COLO668 (cell line): ENCODE data around the gene SORT1.
A peak's percentile ranks its signal among the peaks of the same experiment; 100 is the strongest.

Experiments used
- DNase-seq: peaks from one replicate; lab custom pipeline; 2025; ENCODE audit not compliant: unreplicated experiment; lab: John Stamatoyannopoulos, UW

SORT1 gene

GRCh38 chr1:109277434-109278204 lies 120.1 kb downstream of the SORT1 start:
- peak; percentile 76 for DNase-seq

DNA sequence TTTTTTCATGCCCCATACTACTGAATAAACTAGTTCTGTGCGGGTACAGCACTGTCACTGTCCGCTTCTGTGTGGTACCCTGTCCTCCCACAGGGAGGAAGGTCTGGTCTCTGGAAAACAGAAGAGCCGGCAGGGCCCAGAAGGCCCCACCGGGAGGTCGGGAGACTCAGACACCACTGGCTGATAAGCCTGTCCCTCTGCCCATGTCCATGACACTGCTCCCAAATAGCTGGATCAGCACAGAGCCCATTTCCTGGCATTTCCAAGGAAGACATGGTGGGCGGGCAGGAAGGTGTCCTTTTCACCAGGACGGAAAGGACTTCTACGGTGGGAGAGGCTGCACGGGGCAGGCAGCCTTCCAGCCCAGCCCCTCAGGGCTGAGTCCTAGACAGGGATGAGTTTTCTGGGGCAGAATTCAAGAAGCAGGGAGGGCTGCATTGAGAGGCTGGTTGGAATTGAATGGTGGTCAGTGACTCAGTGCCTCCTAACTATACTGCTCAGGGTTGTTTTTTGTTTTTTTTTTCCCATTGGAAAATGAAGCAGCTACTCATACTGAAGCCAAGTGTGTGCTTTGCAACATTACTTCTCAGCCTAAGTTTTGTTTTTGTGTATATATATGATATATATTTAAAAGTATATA lies 121.9 kb downstream of the SORT1 start:
- no peak for DNase-seq

GRCh38 chr1:109274533-109275476 lies 122.9 kb downstream of the SORT1 start:
- peak; percentile 83 for DNase-seq

DNA sequence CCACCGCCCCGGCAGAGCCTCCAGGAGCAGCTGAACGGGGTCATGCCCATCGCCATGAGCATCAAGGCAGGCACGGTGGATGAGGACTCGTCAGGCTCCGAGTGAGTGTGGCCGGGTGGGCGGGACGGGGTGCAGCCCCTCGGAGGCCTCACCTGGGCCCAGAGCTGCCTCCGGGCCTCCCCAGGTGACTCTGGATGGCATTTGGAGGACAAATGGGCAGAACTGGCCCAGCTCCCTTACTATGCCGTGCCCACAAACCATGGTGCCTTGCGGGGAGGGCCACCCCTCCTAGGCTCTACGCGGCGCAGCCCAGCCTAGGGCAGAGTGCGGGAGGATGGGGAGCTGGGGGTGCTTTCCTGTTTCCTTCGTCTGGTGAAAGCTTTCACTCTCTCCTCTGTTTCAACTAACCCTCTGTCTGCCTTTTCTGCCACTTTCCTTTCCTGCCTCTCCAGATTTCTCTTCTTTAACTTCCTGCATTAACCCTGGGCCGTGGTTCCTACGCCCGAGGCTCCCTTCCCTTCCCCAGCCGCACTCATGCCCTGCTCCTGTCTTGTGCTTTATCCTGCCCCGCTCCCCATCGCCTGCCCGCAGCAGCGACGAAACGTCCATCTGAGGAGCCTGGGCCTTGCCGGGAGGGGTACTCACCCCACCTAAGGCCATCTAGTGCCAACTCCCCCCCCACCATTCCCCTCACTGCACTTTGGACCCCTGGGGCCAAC lies 124.0 kb downstream of the SORT1 start:
- DNase-seq: no peak

DNA sequence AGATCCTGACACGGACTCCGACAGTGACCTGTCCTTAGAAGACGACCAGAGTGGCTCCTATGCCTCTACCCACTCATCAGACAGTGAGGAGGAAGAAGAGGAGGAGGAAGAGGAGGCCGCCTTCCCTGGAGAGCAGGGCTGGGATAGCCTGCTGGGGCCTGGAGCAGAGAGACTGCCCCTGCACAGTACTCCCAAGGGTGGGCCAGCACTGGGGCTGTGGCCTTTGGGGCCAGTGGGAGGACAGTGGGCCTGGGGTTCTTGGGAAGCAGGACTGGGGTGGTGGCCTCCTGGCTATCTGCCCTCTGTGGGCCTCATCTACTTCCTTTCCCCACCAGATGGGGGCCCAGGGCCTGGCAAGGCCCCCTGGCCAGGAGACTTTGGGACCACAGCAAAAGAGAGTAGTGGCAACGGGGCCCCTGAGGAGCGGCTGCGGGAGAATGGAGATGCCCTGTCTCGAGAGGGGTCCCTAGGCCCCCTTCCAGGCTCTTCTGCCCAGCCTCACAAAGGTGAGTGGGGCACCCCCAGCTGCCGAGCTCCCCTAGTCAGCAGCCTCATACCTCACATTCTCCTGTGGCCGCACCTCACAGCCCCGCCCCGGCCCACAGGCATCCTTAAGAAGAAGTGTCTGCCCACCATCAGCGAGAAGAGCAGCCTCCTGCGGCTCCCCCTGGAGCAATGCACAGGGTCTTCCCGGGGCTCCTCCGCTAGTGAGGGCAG lies 124.7 kb downstream of the SORT1 start:
- no peak for DNase-seq

- DNase-seq: no peak
These were observed 125.5 kb downstream of the SORT1 start for GRCh38 chr1:109272021-109272799.

DNA sequence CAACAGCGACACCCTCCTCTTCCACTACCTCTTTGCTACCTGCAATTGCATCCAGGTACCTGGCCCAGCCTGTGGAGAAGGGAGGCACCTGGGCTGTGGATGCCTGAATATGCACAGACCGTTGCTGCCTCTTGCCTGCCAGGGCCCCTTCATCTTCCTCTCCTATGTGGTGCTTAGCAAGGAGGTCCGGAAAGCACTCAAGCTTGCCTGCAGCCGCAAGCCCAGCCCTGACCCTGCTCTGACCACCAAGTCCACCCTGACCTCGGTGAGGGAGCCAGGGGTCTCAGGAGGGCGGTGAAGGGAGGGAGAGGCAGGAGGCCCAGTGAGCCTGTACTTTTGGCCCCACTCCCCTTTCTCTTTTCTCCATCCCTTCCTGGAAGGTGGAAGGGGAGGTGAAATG lies 126.3 kb downstream of the SORT1 start:
- DNase-seq: no peak

GRCh38 chr1:109270623-109271317 lies 126.9 kb downstream of the SORT1 start:
- DNase-seq: no peak

- no peak for DNase-seq
These were observed 127.6 kb downstream of the SORT1 start for GRCh38 chr1:109269981-109270622.

GRCh38 chr1:109269212-109269980 lies 128.3 kb downstream of the SORT1 start:
- DNase-seq: no peak

DNA sequence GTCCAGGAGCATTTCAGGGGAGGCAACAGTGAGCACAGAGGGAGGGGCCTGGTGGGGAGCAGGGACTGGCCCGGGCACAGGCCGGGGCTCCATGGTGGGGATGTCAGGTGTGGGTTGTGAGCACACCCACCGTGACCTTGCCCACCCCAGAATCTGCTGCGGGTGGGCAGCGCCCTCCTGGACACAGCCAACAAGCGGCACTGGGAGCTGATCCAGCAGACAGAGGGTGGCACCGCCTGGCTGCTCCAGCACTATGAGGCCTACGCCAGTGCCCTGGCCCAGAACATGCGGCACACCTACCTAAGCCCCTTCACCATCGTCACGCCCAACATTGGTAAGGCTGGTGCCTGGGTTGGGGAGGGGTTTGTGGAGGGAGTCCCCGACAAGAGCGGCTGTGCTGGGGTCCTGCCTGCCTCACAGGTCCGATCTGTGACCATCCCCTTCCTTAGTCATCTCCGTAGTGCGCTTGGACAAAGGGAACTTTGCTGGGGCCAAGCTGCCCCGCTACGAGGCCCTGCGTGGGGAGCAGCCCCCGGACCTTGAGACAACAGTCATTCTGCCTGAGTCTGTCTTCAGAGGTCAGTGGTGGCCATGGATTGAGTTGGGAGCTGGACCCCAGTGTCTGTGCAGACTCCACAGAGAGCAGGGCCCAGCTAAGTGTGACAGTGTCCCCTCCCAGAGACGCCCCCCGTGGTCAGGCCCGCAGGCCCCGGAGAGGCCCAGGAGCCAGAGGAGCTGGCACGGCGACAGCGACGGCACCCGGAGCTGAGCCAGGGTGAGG lies 129.1 kb downstream of the SORT1 start:
- no peak for DNase-seq

GRCh38 chr1:109267743-109268300 lies 129.9 kb downstream of the SORT1 start:
- DNase-seq: no peak

GRCh38 chr1:109266965-109267364 lies 130.8 kb downstream of the SORT1 start:
- DNase-seq: no peak

DNA sequence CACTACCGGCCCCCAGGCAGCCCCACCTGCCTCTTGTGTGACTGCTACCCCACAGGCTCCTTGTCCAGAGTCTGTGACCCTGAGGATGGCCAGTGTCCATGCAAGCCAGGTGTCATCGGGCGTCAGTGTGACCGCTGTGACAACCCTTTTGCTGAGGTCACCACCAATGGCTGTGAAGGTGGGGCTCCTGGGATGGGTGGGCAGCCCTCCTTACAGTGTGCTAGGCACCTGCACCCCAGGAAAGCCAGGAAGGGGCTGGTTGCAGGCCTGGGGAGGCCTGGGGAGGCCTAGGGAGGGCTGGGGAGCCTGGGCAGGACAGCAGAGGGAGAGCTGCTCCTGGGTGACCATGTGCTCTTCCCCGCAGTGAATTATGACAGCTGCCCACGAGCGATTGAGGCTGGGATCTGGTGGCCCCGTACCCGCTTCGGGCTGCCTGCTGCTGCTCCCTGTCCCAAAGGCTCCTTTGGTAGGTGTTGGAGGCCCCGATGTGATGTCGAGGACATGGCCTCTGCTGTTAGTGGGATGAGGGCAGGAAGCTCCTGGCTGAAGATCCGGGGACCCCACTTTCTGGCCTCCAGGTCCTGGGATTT lies 131.9 kb downstream of the SORT1 start:
- no peak for DNase-seq

DNA sequence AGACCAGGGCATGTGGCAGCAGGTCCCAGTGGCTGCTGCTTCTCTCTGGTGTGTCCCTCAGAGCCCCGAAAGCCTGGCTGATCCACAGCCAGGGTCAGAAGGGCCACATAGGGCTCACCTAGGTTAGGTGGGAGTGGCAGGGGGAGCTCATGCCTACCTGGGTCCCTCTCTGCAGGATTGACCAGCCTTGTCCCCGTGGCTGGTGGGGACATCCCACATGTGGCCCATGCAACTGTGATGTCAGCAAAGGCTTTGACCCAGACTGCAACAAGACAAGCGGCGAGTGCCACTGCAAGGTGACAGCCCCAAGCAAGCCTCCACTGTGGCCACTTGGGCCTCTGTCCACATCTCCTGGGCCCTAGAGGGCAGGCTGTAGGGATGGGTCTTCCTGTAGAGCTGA lies 132.7 kb downstream of the SORT1 start:
- DNase-seq: no peak

- no peak for DNase-seq
These were observed 133.4 kb downstream of the SORT1 start for GRCh38 chr1:109264379-109264755.
